ENCODE results near the gene MEGF11.

Gene MEGF11

DNA sequence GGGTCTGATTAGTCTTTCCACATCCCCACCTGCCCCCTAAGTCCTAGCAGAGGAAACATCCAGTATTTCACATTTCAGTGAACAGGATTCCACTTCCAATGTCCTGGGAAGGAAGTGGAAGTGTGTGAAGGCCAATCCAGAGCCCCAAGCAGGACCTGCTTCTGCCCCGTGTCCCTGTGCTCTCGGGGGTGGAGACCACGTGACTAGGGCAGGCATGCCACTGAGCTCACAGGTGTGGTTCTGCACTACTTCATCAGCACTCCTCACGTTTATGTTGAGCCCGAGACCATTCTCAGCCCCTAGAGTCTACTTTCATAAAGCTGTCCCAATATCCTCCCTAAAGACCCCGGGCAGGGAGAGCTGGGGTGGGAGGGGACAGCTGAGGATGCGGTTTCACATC is 299.9 kb downstream of the MEGF11 start:
- Mint-ChIP-seq H3K27ac (no peak overlapping the region), H3K4me3 (no peak overlapping the region), H3K27me3 (ENCODE audit: low read depth) (peaks cover 15% of the 10 kb centered on the region), H3K36me3 (ENCODE audit: low read depth) (no peaks in the 10 kb centered on the region), H3K9me3 (no peaks in the 10 kb centered on the region), H3K4me1 (ENCODE audit: low read depth) (peaks cover 3% of the 10 kb centered on the region)

DNA sequence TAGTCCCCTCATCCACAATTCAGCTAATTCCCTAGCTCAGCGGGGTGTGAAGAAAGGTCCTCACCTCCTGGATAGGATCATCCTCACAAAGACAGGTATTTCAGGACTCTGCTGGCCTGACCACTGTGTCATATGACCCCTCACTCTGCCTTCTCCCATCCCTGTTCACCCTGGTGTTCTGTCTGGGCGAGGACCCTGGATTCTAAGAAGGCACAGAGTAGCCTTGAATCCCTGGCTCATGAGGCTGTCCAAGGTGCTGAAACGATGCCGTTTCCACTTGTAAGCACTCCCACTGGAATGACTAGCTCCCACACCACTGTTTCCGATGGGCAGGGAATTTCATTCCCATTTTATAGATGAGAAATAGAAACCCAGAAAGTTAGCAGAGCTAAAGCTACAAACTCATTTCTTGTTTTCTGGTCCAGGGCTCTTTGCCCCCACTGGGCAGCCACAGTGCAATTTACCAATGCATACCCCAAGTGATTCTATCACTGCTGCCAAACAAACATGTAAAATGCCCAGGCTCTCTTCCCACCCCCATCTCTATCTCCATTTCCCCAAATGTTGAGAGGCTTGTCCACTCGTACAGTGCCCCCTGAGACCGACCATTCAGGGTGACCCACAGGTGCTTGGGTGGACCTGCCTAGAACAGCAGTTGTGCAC is 301.0 kb downstream of the MEGF11 start:
- no peaks in the 10 kb centered on the region for H3K9me3 Mint-ChIP-seq
- peaks cover 3% of the 10 kb centered on the region for H3K4me1 Mint-ChIP-seq (ENCODE audit: low read depth)
- no peaks in the 10 kb centered on the region for H3K36me3 Mint-ChIP-seq (ENCODE audit: low read depth)
- no peak overlapping the region for H3K27ac Mint-ChIP-seq
- peaks cover 21% of the 10 kb centered on the region for H3K27me3 Mint-ChIP-seq (ENCODE audit: low read depth)
- no peak overlapping the region for H3K4me3 Mint-ChIP-seq

DNA sequence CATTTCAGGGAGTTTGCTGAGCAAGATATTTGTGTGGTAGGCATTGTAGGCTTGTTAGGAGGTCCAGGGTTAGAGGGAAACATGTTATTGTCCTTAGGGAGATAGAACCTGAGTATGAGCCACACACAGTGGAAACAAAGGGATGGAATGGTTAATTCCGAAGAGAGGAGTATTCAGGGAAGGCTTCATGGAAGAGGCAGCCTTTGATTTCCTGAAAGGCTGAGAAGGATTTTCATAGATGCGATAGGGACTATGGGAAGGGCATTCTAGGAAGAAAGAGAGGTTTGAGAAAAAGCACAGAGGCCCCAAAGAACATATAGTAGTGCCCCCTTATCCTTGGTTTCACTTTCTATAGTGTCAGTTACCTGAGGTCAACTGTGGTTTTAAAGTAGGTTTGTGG is 302.5 kb downstream of the MEGF11 start:
- H3K4me1 Mint-ChIP-seq (ENCODE audit: low read depth) = peaks cover 3% of the 10 kb centered on the region
- H3K27ac Mint-ChIP-seq = no peak overlapping the region
- H3K9me3 Mint-ChIP-seq = no peaks in the 10 kb centered on the region
- no peaks in the 10 kb centered on the region for H3K36me3 Mint-ChIP-seq (ENCODE audit: low read depth)
- no peak overlapping the region for H3K4me3 Mint-ChIP-seq
- H3K27me3 Mint-ChIP-seq (ENCODE audit: low read depth) = peaks cover 16% of the 10 kb centered on the region

GRCh38 chr15:65949491-65949890 is 304.1 kb downstream of the MEGF11 start:
- peaks cover 16% of the 10 kb centered on the region for H3K27me3 Mint-ChIP-seq (ENCODE audit: low read depth)
- peaks cover 3% of the 10 kb centered on the region for H3K4me1 Mint-ChIP-seq (ENCODE audit: low read depth)
- no peak overlapping the region for H3K4me3 Mint-ChIP-seq
- H3K9me3 Mint-ChIP-seq = no peaks in the 10 kb centered on the region
- no peak overlapping the region for H3K27ac Mint-ChIP-seq
- H3K36me3 Mint-ChIP-seq (ENCODE audit: low read depth) = no peaks in the 10 kb centered on the region

DNA sequence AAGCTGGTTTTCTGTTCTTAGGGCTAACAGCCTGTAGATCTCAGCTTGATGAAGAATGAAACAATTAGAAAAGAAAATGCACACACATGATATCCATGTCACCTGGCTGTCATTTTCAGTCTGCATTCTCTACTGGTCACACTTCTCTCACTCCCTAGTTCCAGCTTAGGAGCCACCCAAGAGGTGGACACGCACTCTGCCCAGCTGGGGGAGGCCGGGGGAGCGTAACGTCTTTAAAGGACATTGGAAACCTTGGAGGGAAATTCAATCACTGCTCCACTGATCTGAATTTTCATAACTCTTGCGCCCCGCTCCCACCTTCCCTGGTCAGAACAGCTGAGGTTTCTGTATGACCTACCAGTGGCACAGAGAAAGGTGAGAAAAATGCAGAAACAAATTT is 304.5 kb downstream of the MEGF11 start:
- Mint-ChIP-seq H3K9me3 (no peaks in the 10 kb centered on the region), H3K36me3 (ENCODE audit: low read depth) (no peaks in the 10 kb centered on the region), H3K4me1 (ENCODE audit: low read depth) (peaks cover 5% of the 10 kb centered on the region), H3K27me3 (ENCODE audit: low read depth) (peaks cover 21% of the 10 kb centered on the region), H3K27ac (no peak overlapping the region), H3K4me3 (no peak overlapping the region)

- Mint-ChIP-seq H3K27me3 (ENCODE audit: low read depth) (peaks cover 27% of the 10 kb centered on the region), H3K4me1 (ENCODE audit: low read depth) (peaks cover 6% of the 10 kb centered on the region), H3K27ac (no peak overlapping the region), H3K36me3 (ENCODE audit: low read depth) (no peaks in the 10 kb centered on the region), H3K4me3 (no peak overlapping the region), H3K9me3 (no peaks in the 10 kb centered on the region)
These were observed 305.2 kb downstream of the MEGF11 start for GRCh38 chr15:65948383-65948782.

GRCh38 chr15:65947041-65947440 is 306.5 kb downstream of the MEGF11 start:
- no peak overlapping the region for H3K27ac Mint-ChIP-seq
- no peaks in the 10 kb centered on the region for H3K9me3 Mint-ChIP-seq
- H3K4me1 Mint-ChIP-seq (ENCODE audit: low read depth) = peaks cover 11% of the 10 kb centered on the region
- H3K27me3 Mint-ChIP-seq (ENCODE audit: low read depth) = peaks cover 27% of the 10 kb centered on the region
- H3K4me3 Mint-ChIP-seq = no peak overlapping the region
- H3K36me3 Mint-ChIP-seq (ENCODE audit: low read depth) = no peaks in the 10 kb centered on the region

DNA sequence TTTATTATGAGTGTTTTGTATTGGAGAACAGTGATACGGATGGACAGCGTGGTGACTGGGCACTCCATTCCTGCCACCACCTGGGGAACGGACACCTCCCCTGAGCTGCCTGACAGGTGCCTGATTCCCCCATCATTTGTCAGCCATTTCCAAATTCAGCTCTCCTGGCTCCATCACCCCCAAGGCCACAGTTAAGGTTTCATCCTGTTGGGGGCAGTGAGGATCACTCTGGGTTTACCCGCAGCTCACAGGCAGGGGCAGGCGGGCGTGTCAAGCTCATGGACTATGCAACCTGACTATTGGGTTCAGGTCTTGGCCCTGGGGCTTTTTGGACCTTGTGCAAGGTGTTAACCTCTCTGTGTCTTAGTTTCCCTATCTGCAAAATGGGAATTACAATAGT is 307.9 kb downstream of the MEGF11 start:
- Mint-ChIP-seq H3K27ac (no peak overlapping the region), H3K4me1 (ENCODE audit: low read depth) (peaks cover 18% of the 10 kb centered on the region), H3K9me3 (no peaks in the 10 kb centered on the region), H3K27me3 (ENCODE audit: low read depth) (peaks cover 31% of the 10 kb centered on the region), H3K4me3 (no peak overlapping the region), H3K36me3 (ENCODE audit: low read depth) (no peaks in the 10 kb centered on the region)

DNA sequence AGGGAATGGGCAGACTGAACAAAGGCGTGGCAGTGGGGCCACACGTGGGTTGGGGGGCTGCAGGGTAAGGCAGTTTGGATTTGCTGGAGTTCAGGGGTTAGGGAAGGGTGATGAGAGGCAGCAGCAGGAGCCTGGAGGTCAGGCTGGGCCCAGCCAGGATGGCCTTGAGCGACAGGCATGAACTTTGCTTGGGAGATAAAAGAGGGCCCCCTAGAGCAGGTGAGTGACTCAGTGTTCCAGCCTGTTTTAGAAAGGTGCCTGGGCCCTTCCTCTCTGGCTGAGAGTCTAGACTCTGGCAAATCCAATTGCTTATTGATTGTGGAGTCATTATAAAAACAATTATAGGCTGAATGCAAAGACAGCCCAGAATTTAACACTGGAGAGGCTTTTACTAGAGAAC is 309.1 kb downstream of the MEGF11 start:
- Mint-ChIP-seq H3K9me3 (no peaks in the 10 kb centered on the region), H3K27me3 (ENCODE audit: low read depth) (peaks cover 31% of the 10 kb centered on the region), H3K4me3 (no peak overlapping the region), H3K36me3 (ENCODE audit: low read depth) (no peaks in the 10 kb centered on the region), H3K4me1 (ENCODE audit: low read depth) (peaks cover 18% of the 10 kb centered on the region), H3K27ac (no peak overlapping the region)

GRCh38 chr15:65942436-65942835 is 311.1 kb downstream of the MEGF11 start:
- H3K4me3 Mint-ChIP-seq = no peak overlapping the region
- no peaks in the 10 kb centered on the region for H3K9me3 Mint-ChIP-seq
- H3K36me3 Mint-ChIP-seq (ENCODE audit: low read depth) = no peaks in the 10 kb centered on the region
- peaks cover 22% of the 10 kb centered on the region for H3K4me1 Mint-ChIP-seq (ENCODE audit: low read depth)
- no peak overlapping the region for H3K27ac Mint-ChIP-seq
- H3K27me3 Mint-ChIP-seq (ENCODE audit: low read depth) = peaks cover 18% of the 10 kb centered on the region

DNA sequence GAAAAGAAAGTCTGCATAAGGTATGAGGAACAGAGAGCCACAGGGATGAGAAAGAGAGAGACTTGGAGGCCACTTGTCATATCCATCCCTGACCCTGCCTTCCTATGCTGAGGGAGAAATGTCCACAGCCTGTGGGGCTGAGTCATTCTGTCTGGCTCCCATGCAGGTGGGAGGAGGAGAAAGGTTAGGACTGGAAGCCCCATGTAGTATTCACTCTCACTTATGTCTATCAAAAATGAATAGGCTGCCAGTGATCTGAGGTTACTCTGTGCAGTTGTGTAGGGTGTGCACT is 313.0 kb downstream of the MEGF11 start:
- Mint-ChIP-seq H3K9me3 (no peaks in the 10 kb centered on the region), H3K36me3 (ENCODE audit: low read depth) (no peaks in the 10 kb centered on the region), H3K27me3 (ENCODE audit: low read depth) (peaks cover 15% of the 10 kb centered on the region), H3K27ac (no peak overlapping the region), H3K4me1 (ENCODE audit: low read depth) (peaks cover 24% of the 10 kb centered on the region), H3K4me3 (no peak overlapping the region)

GRCh38 chr15:65939901-65940617 is 313.5 kb downstream of the MEGF11 start:
- Mint-ChIP-seq H3K27me3 (ENCODE audit: low read depth) (peaks cover 15% of the 10 kb centered on the region), H3K9me3 (no peaks in the 10 kb centered on the region), H3K36me3 (ENCODE audit: low read depth) (no peaks in the 10 kb centered on the region), H3K27ac (no peak overlapping the region), H3K4me1 (ENCODE audit: low read depth) (peaks cover 24% of the 10 kb centered on the region), H3K4me3 (no peak overlapping the region)

GRCh38 chr15:65938604-65939003 is 314.9 kb downstream of the MEGF11 start:
- no peaks in the 10 kb centered on the region for H3K9me3 Mint-ChIP-seq
- H3K27me3 Mint-ChIP-seq (ENCODE audit: low read depth) = peaks cover 6% of the 10 kb centered on the region
- no peak overlapping the region for H3K27ac Mint-ChIP-seq
- no peak overlapping the region for H3K4me3 Mint-ChIP-seq
- peaks cover 23% of the 10 kb centered on the region for H3K4me1 Mint-ChIP-seq (ENCODE audit: low read depth)
- no peaks in the 10 kb centered on the region for H3K36me3 Mint-ChIP-seq (ENCODE audit: low read depth)

- Mint-ChIP-seq H3K27me3 (ENCODE audit: low read depth) (peaks cover 4% of the 10 kb centered on the region), H3K36me3 (ENCODE audit: low read depth) (no peaks in the 10 kb centered on the region), H3K9me3 (no peaks in the 10 kb centered on the region), H3K4me3 (no peak overlapping the region), H3K27ac (no peak overlapping the region), H3K4me1 (ENCODE audit: low read depth) (peaks cover 25% of the 10 kb centered on the region)
These were observed 316.1 kb downstream of the MEGF11 start for GRCh38 chr15:65937476-65937875.

- Mint-ChIP-seq H3K4me1 (ENCODE audit: low read depth) (peaks cover 21% of the 10 kb centered on the region), H3K4me3 (no peak overlapping the region), H3K27ac (no peak overlapping the region), H3K27me3 (ENCODE audit: low read depth) (peaks cover 4% of the 10 kb centered on the region), H3K9me3 (no peaks in the 10 kb centered on the region), H3K36me3 (ENCODE audit: low read depth) (no peaks in the 10 kb centered on the region)
These were observed 316.5 kb downstream of the MEGF11 start for GRCh38 chr15:65937054-65937453.

All from T-helper 1 cell treated with Interleukin-12 subunit alpha and Interleukin-12 subunit beta and Interleukin-4 antibody, amounts not matched to agents 30 μg/mL and 1 μg/mL, for 36 hours (primary cell).